ENCODE measurements around the gene SRP72. TPM values are rescaled to one million over a fixed set of nuclear protein-coding genes. Genes with fewer than 3 reads are reported as not detected.

SRP72 gene
- total RNA-seq, 4 donors from 2014 or later, result 13.1 to 48.7 (median 33.7) TPM

GRCh38 chr4:56426273-56426672, 41.1 kb upstream of the SRP72 start:
- 90 to 93% methylated on average over 2 to 6 of the region's 6 CpGs for WGBS, 2 donors (ENCODE audit: low coverage in 1 of 2)
- TF ChIP-seq POLR2A (IDR thresholded peaks at IDR 0.05), result no peak
- TF ChIP-seq CTCF (IDR thresholded peaks at IDR 0.05), result no peak
- no peak for TF ChIP-seq POLR2AphosphoS5 (IDR thresholded peaks at IDR 0.05)
- TF ChIP-seq EP300 (IDR thresholded peaks at IDR 0.05; ENCODE audit: low read depth), result no peak
- no peaks in the 10 kb centered on the region for H3K36me3 ChIP-seq

GRCh38 chr4:56427179-56427578, 40.2 kb upstream of the SRP72 start:
- no peak for DNase-seq
- Histone ChIP-seq H3K36me3 (no peaks in the 10 kb centered on the region), H3K9me3 (no peaks in the 10 kb centered on the region), H3K4me3 (no peak overlapping the region), H3K27ac (no peak overlapping the region), H3K4me1 (no peaks in the 10 kb centered on the region), H3K27me3 (no peaks in the 10 kb centered on the region)
- TF ChIP-seq CTCF (IDR thresholded peaks at IDR 0.05) (no peak), EP300 (IDR thresholded peaks at IDR 0.05; ENCODE audit: low read depth) (no peak), POLR2AphosphoS5 (IDR thresholded peaks at IDR 0.05) (no peak), POLR2A (IDR thresholded peaks at IDR 0.05) (no peak)
- intact Hi-C loops (cut with DNase I; ENCODE audit: low total_unique reads), result no loop called here
- in situ Hi-C loops (cut with MboI; ENCODE audit: low pct_ligation_motif_present in 1 of 4, low pct_unique_long_range_greater_than_20kb in 1 of 4, low sequenced_read_pairs in 3 of 4), result loop anchor here in 1 of 4 donors (10.0 kb wide), 1 partner anchor 378 kb away; no protein-coding TSS in a partner anchor
- WGBS, 2 donors (ENCODE audit: low coverage in 1 of 2), result 83 to 100% methylated on average over 1 of the region's 1 CpG

More at GRCh38 chr4:56426273-56426672, 41.1 kb upstream of the SRP72 start:
- no peak overlapping the region for H3K4me3 ChIP-seq
- H3K4me1 ChIP-seq, result no peaks in the 10 kb centered on the region
- no peak overlapping the region for H3K27ac ChIP-seq
- no peaks in the 10 kb centered on the region for H3K9me3 ChIP-seq
- intact Hi-C loops (cut with DNase I; ENCODE audit: low total_unique reads) (no loop called here), in situ Hi-C loops (cut with MboI; ENCODE audit: low pct_ligation_motif_present in 1 of 4, low pct_unique_long_range_greater_than_20kb in 1 of 4, low sequenced_read_pairs in 3 of 4) (loop anchor here in 1 of 4 donors (10.0 kb wide), 1 partner anchor 379 kb away; no protein-coding TSS in a partner anchor)
- DNase-seq, result no peak
- no peaks in the 10 kb centered on the region for H3K27me3 ChIP-seq

- Histone ChIP-seq H3K9me3 (no peaks in the 10 kb centered on the region), H3K27me3 (no peaks in the 10 kb centered on the region), H3K4me1 (peaks cover 0 to 16% (median 5%) of the 10 kb centered on the region in 4 donors), H3K4me3 (no peak overlapping the region), H3K27ac (no peak overlapping the region), H3K36me3 (no peaks in the 10 kb centered on the region)
- 89 to 100% methylated on average over 2 of the region's 2 CpGs for WGBS, 2 donors (ENCODE audit: low coverage in 1 of 2)
- intact Hi-C loops (cut with DNase I; ENCODE audit: low total_unique reads), result loop anchor here (10.0 kb wide), 2 partner anchors 105 to 955 kb away; a partner anchor contains a TSS
- in situ Hi-C loops (cut with MboI; ENCODE audit: low pct_ligation_motif_present in 1 of 4, low pct_unique_long_range_greater_than_20kb in 1 of 4, low sequenced_read_pairs in 3 of 4), result no loop called here
- TF ChIP-seq CTCF (IDR thresholded peaks at IDR 0.05), result no peak
- no peak for TF ChIP-seq POLR2AphosphoS5 (IDR thresholded peaks at IDR 0.05)
- no peak for TF ChIP-seq POLR2A (IDR thresholded peaks at IDR 0.05)
- TF ChIP-seq EP300 (IDR thresholded peaks at IDR 0.05; ENCODE audit: low read depth), result no peak
- no peak for DNase-seq
These were observed 37.2 kb upstream of the SRP72 start for GRCh38 chr4:56430203-56430602.

- Histone ChIP-seq H3K27ac (no peak overlapping the region), H3K4me1 (peaks cover 0 to 24% (median 9%) of the 10 kb centered on the region in 4 donors), H3K27me3 (no peaks in the 10 kb centered on the region), H3K36me3 (no peaks in the 10 kb centered on the region), H3K9me3 (no peaks in the 10 kb centered on the region), H3K4me3 (no peak overlapping the region)
- no peak for DNase-seq
- no peak for TF ChIP-seq EP300 (IDR thresholded peaks at IDR 0.05; ENCODE audit: low read depth)
- TF ChIP-seq CTCF (IDR thresholded peaks at IDR 0.05), result no peak
- TF ChIP-seq POLR2A (IDR thresholded peaks at IDR 0.05), result no peak
- no peak for TF ChIP-seq POLR2AphosphoS5 (IDR thresholded peaks at IDR 0.05)
- intact Hi-C loops (cut with DNase I; ENCODE audit: low total_unique reads) (loop anchor here (10.0 kb wide), 2 partner anchors 102 to 958 kb away; a partner anchor contains a TSS), in situ Hi-C loops (cut with MboI; ENCODE audit: low pct_ligation_motif_present in 1 of 4, low pct_unique_long_range_greater_than_20kb in 1 of 4, low sequenced_read_pairs in 3 of 4) (no loop called here)
These were observed 34.1 kb upstream of the SRP72 start for GRCh38 chr4:56433280-56433679.
